SK-N-SH treated with all-trans-retinoic acid at 6 μM for 48 hours (cell line): ENCODE measurements around the gene CDKN1A.

ENCODE experiments used
- ATAC-seq: fragments of 200-7000 bp; cut with Tn5 transposase; 3 replicates; pipeline ENCODE4 v1.9.1; 2020; ENCODE audit warnings: mild to moderate bottlenecking, moderate library complexity
- ARNTL ChIP-seq: fragments of 450-650 bp; formaldehyde crosslinking; IDR thresholded peaks from 2 replicates; pipeline ENCODE4 v1.5.0; 2020; ENCODE audit warnings: low read depth, mild to moderate bottlenecking, moderate library complexity, borderline replicate concordance
- BACH2 ChIP-seq: fragments of 250-450 bp; sonication (Bioruptor Pico); IDR thresholded peaks from 2 replicates; pipeline ENCODE4 v1.9.0; 2021; ENCODE audit warnings: mild to moderate bottlenecking, borderline replicate concordance
- CREB5 ChIP-seq: fragments of 250-450 bp; sonication (Bioruptor Pico); IDR thresholded peaks from 2 replicates; pipeline ENCODE4 v1.5.1; 2020; ENCODE audit warnings: low read depth, mild to moderate bottlenecking, moderate library complexity
- CSDC2 ChIP-seq: fragments of 250-450 bp; sonication (Bioruptor Pico); IDR thresholded peaks from 2 replicates; pipeline ENCODE4 v1.5.0; 2020; ENCODE audit warnings: mild to moderate bottlenecking, moderate library complexity
- ESRRG ChIP-seq: fragments of 250-450 bp; sonication (Bioruptor Pico); IDR thresholded peaks from 2 replicates; pipeline ENCODE4 v1.6.1; 2021; ENCODE audit warnings: mild to moderate bottlenecking
- ISL1 ChIP-seq: fragments of 250-450 bp; sonication (Bioruptor Pico); IDR thresholded peaks from 2 replicates; pipeline ENCODE4 v2.1.2; 2022; ENCODE audit warnings: mild to moderate bottlenecking, moderate library complexity
- OSR1 ChIP-seq: fragments of 250-450 bp; sonication (Bioruptor Pico); IDR thresholded peaks from 2 replicates; pipeline ENCODE4 v1.8.0; 2022; ENCODE audit warnings: moderate library complexity, mild to moderate bottlenecking, inconsistent platforms
- PATZ1 ChIP-seq: fragments of 250-450 bp; sonication (Bioruptor Pico); IDR thresholded peaks from 2 replicates; pipeline ENCODE4 v1.8.0; 2020; ENCODE audit warnings: mild to moderate bottlenecking, moderate library complexity, borderline replicate concordance
- POU6F1 ChIP-seq: fragments of 250-450 bp; sonication (Bioruptor Pico); IDR thresholded peaks from 2 replicates; pipeline ENCODE4 v1.8.0; 2021; ENCODE audit warnings: low read depth, mild to moderate bottlenecking, moderate library complexity, borderline replicate concordance
- PPARA ChIP-seq: fragments of 250-450 bp; sonication (Bioruptor Pico); IDR thresholded peaks from 2 replicates; pipeline ENCODE4 v1.5.0; 2020; ENCODE audit warnings: mild to moderate bottlenecking, borderline replicate concordance
- RARB ChIP-seq: fragments of 250-450 bp; sonication (Bioruptor Pico); IDR thresholded peaks from 2 replicates; pipeline ENCODE4 v1.8.0; 2021; ENCODE audit warnings: mild to moderate bottlenecking, moderate library complexity
- SNAI2 ChIP-seq: fragments of 250-450 bp; sonication (Bioruptor Pico); IDR thresholded peaks from 2 replicates; pipeline ENCODE4 v1.5.0; 2020; ENCODE audit warnings: mild to moderate bottlenecking, moderate library complexity
- TCF4 ChIP-seq: fragments of 250-450 bp; sonication (Bioruptor Pico); IDR thresholded peaks from 2 replicates; pipeline ENCODE4 v1.8.0; 2021; ENCODE audit warnings: mild to moderate bottlenecking, moderate library complexity, borderline replicate concordance
- TOX ChIP-seq: fragments of 250-450 bp; sonication (Bioruptor Pico); IDR thresholded peaks from 2 replicates; pipeline ENCODE4 v1.8.0; 2021; ENCODE audit warnings: mild to moderate bottlenecking, moderate library complexity, borderline replicate concordance
- TSHZ2 ChIP-seq: fragments of 250-450 bp; sonication (Bioruptor Pico); IDR thresholded peaks from 2 replicates; pipeline ENCODE4 v1.5.0; 2020; ENCODE audit warnings: mild to moderate bottlenecking, moderate library complexity
- ZC3H10 ChIP-seq: fragments of 250-450 bp; sonication (Bioruptor Pico); IDR thresholded peaks from 2 replicates; pipeline ENCODE4 v1.5.1; 2021; ENCODE audit warnings: mild to moderate bottlenecking, moderate library complexity
- ZFP3 ChIP-seq: fragments of 250-450 bp; sonication (Bioruptor Pico); IDR thresholded peaks from 2 replicates; pipeline ENCODE4 v1.5.0; 2020; ENCODE audit warnings: mild to moderate bottlenecking, moderate library complexity
- ZFP30 ChIP-seq: fragments of 450-650 bp; formaldehyde crosslinking; IDR thresholded peaks from 2 replicates; pipeline ENCODE4 v1.5.0; 2022; ENCODE audit warnings: mild to moderate bottlenecking, moderate library complexity
- ZNF565 ChIP-seq: fragments of 450-650 bp; formaldehyde crosslinking; conservative IDR thresholded peaks from 2 replicates; pipeline ENCODE4 v1.5.0; 2020; ENCODE audit warnings: low read depth, mild to moderate bottlenecking, moderate library complexity
- ZNF70 ChIP-seq: fragments of 450-650 bp; formaldehyde crosslinking; IDR thresholded peaks from 2 replicates; pipeline ENCODE4 v1.5.0; 2020; ENCODE audit warnings: mild to moderate bottlenecking, moderate library complexity
- ZNF8 ChIP-seq: fragments of 450-650 bp; formaldehyde crosslinking; IDR thresholded peaks from 2 replicates; pipeline ENCODE4 v1.5.0; 2020; ENCODE audit warnings: mild to moderate bottlenecking, moderate library complexity

Gene CDKN1A

DNA sequence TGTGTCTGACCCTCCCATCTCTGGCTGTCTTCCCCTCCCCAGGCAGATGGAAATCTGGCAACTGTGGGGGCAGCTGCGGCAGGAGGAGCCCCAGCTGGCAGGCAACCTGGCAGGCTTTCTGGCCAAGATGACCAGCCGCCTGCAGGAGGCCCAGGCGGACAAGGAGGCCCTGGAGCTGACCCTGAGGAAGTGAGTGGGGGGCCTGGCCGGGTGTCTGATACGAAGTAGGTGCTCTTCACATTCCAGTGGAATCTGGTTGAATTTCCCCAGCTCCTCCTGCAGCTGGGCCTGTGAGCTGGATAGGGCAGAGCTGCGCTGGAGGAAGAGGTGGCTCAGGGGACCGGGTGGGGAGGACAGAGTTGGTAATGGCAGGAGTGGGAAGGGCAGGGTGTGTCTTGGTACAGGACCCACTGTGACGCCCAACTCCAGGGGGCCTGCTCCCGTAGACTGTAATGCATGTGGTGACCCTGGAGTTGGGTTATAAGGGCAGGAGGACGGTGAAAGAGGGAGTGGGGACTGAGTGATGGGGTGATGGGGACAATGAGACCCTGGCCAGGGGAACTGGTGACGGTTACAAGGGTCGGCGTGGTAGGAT lies 38.8 kb downstream of the CDKN1A start:
- ATAC-seq, result no peak
- TF ChIP-seq TCF4 (no peak), PPARA (CRISPR knock-in tag) (no peak), TSHZ2 (CRISPR knock-in tag) (no peak), CSDC2 (CRISPR knock-in tag) (no peak), ZNF565 (CRISPR knock-in tag) (no peak), ZC3H10 (CRISPR knock-in tag) (no peak)
- TF ChIP-seq, all 23 proteins: peak for 0

DNA sequence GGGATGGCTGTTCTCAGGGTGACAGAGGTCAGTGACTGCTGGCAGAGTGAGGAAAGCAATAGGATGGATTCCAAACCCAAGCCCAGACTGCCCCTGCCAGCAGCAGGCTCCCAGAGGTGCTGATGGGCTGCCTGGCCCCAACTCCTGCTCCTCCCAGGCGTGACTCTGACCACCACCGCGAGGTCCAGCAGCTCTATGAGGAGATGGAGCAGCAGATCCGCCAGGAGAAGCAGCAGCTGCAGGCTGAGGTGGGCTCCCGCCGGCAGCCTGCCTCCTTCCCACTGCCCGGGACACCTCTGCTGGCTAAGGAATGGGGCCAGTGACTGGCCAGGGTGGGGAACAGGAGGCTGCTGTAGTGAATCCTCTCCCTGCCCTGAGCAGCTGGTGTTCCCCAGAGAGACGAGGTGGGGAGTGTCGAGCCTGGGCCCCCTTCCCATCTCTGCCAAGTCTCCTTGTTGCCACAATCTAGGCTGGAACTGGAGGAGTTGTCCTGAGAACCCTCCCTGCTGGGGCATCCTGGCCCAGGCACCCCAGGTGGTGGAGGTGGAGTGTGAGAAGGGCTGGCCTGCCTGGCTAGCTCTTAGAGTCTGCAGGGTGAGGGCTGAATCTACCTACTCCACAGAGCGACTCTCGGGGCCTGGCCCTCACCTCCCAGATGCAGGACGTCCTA lies 39.5 kb downstream of the CDKN1A start:
- ATAC-seq, result no peak
- TF ChIP-seq PPARA (CRISPR knock-in tag) (no peak), RARB (CRISPR knock-in tag) (no peak), ZFP30 (CRISPR knock-in tag) (no peak), SNAI2 (CRISPR knock-in tag) (no peak), TOX (CRISPR knock-in tag) (no peak), BACH2 (no peak), TSHZ2 (CRISPR knock-in tag) (no peak), OSR1 (CRISPR knock-in tag) (no peak), ZNF70 (CRISPR knock-in tag) (no peak), ZFP3 (CRISPR knock-in tag) (no peak), ZC3H10 (CRISPR knock-in tag) (no peak), ESRRG (CRISPR knock-in tag) (no peak), ISL1 (no peak), TCF4 (no peak)
- TF ChIP-seq, all 23 proteins: peak for 0

DNA sequence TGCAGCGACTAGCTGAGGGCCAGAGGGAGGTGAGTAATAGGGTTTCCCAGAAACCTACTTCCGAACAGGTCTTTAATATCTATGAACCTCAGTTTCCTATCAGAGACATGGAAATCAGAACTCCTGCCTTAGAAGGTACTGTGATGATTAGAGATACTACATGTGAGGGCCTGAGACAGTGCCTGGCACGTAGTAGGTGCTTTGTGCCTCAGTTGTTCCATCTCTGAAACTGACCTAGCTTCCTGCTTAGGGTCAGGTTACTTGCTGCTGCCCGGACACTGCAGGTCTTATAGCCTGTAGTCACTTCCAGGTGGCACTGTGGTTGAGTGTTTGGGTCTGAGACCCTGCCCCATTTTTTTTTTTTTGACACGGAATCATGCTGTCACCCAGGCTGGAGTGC lies 40.0 kb downstream of the CDKN1A start:
- TF ChIP-seq OSR1 (CRISPR knock-in tag) (no peak), ESRRG (CRISPR knock-in tag) (no peak), BACH2 (no peak), ZC3H10 (CRISPR knock-in tag) (no peak), PATZ1 (CRISPR knock-in tag) (no peak), CREB5 (no peak), PPARA (CRISPR knock-in tag) (no peak), ZFP3 (CRISPR knock-in tag) (no peak), POU6F1 (no peak), ARNTL (no peak), ZNF8 (CRISPR knock-in tag) (no peak), ZNF70 (CRISPR knock-in tag) (no peak), ZFP30 (CRISPR knock-in tag) (no peak)
- no peak for ATAC-seq
